GM12878 (cell line): ENCODE measurements around the gene AURKAIP1. TPM values are rescaled to one million over a fixed set of nuclear protein-coding genes. Genes with fewer than 3 reads are reported as not detected.

Source experiments
- ATAC-seq: fragments of 200-7000 bp; cut with Tn5 transposase; 3 replicates; pipeline ENCODE4 v1.9.1; 2020; ENCODE audit warnings: mild to moderate bottlenecking, moderate library complexity
- BruUV-seq: library from RNA; stranded (reverse); fragments of 400-500 nt; replicated peaks from 2 replicates; lab custom pipeline; 2021; lab: Mats Ljungman, UMichigan
- CTCF ChIA-PET: fragments of 300-600 bp; sonication (Branson Sonifier 250); formaldehyde crosslinking; extraction: SDS; loops from one replicate; lab custom pipeline; 2021; ENCODE audit warnings: inconsistent platforms; lab: Yijun Ruan, JAX
- POLR2A ChIA-PET: fragments of 350-600 bp; formaldehyde crosslinking; extraction: SDS; loops from one replicate; lab custom pipeline; 2021; ENCODE audit warnings: inconsistent platforms; lab: Charles Lee
- RAD21 ChIA-PET: fragments of 300-600 bp; sonication (Branson Sonifier 250); formaldehyde crosslinking; loops from one replicate; lab custom pipeline; 2023; ENCODE audit warnings: antibody characterized with exemption; ENCODE audit not compliant: unreplicated experiment; lab: Charles Lee
- SMC1A ChIA-PET: fragments of 300-600 bp; sonication (Branson Sonifier 250); formaldehyde crosslinking; loops from one replicate; lab custom pipeline; 2023; ENCODE audit not compliant: unreplicated experiment, uncharacterized antibody; lab: Charles Lee
- DNase-seq: peaks from one replicate; pipeline ENCODE4 v3.0.0-alpha.2; 2011; ENCODE audit warnings: low read depth, low spot score
- FAIRE-seq: peaks from 3 replicates; lab custom pipeline; 2011; peaks lifted over from hg19 to GRCh38; lab: Jason Lieb, UNC
- H2AFZ ChIP-seq: 2 replicates; pipeline ENCODE4 v1.6.0; 2011; ENCODE audit warnings: low read depth, low read length, control low read depth; ENCODE audit not compliant: control insufficient read depth
- H3K27ac ChIP-seq: 2 replicates; pipeline ENCODE4 v1.5.1; 2011; ENCODE audit warnings: control low read depth; ENCODE audit not compliant: control insufficient read depth, insufficient read depth
- H3K27me3 ChIP-seq, 2 experiments: replicated peaks in 1 of 2; 2 replicates each; pipeline versions ENCODE4 v1.6.0 to v1.6.1; 2011; ENCODE audit warnings: low read length in 1 of 2; ENCODE audit not compliant: control insufficient read depth in 2 of 2, insufficient read depth in 2 of 2
- H3K36me3 ChIP-seq, 2 experiments: 2 replicates each; pipeline ENCODE4 v1.5.1; 2011; ENCODE audit warnings: low read length in 1 of 2; ENCODE audit not compliant: control insufficient read depth in 2 of 2, insufficient read depth in 2 of 2
- H3K4me1 ChIP-seq: 2 replicates; pipeline ENCODE4 v1.6.1; 2011; ENCODE audit warnings: mild to moderate bottlenecking, low read length, moderate library complexity, mixed read lengths; ENCODE audit not compliant: control insufficient read depth, insufficient read depth
- H3K4me2 ChIP-seq: 2 replicates; pipeline ENCODE4 v1.6.0; 2011; ENCODE audit warnings: control low read depth; ENCODE audit not compliant: control insufficient read depth, insufficient read depth
- H3K4me3 ChIP-seq: fragments of 200-600 bp; sonication (generic); 2 replicates; pipeline ENCODE4 v1.5.1; 2016
- H3K79me2 ChIP-seq: 2 replicates; pipeline ENCODE4 v1.6.0; 2011; ENCODE audit warnings: low read length; ENCODE audit not compliant: control insufficient read depth, insufficient read depth
- H3K9ac ChIP-seq: 2 replicates; pipeline ENCODE4 v1.8.0; 2011; ENCODE audit warnings: low read length, control low read depth, mixed read lengths; ENCODE audit not compliant: control insufficient read depth, insufficient read depth
- H3K9me3 ChIP-seq: replicated peaks from 3 replicates; pipeline ENCODE4 v1.5.1; 2011; ENCODE audit warnings: mild to moderate bottlenecking, low read length; ENCODE audit not compliant: control insufficient read depth, insufficient read depth
- H4K20me1 ChIP-seq: 2 replicates; pipeline ENCODE4 v1.6.0; 2011; ENCODE audit not compliant: control insufficient read depth, insufficient read depth
- BCLAF1 ChIP-seq: fragments of 450-650 bp; IDR thresholded peaks from 2 replicates; pipeline ENCODE4 v1.6.1; 2017; ENCODE audit warnings: antibody characterized with exemption, mild to moderate bottlenecking, moderate library complexity
- BHLHE40 ChIP-seq, 2 experiments: fragments of 450-650 bp in 1 of 2; IDR thresholded peaks; 2 replicates each; pipeline ENCODE4 v1.6.1; 2011 to 2017; ENCODE audit warnings: low read depth in 2 of 2, borderline replicate concordance in 1 of 2, improper control_type of control experiment in 1 of 2, low read length in 1 of 2, mild to moderate bottlenecking in 1 of 2
- CHD4 ChIP-seq: fragments of 200-600 bp; sonication (generic); IDR thresholded peaks from 2 replicates; pipeline ENCODE4 v1.6.1; 2016; ENCODE audit warnings: mild to moderate bottlenecking
- GABPA ChIP-seq: IDR thresholded peaks from 2 replicates; pipeline ENCODE4 v1.6.1; 2014; ENCODE audit warnings: antibody characterized with exemption, low read depth, mild to moderate bottlenecking, inconsistent platforms
- MTA2 ChIP-seq: fragments of 450-650 bp; IDR thresholded peaks from 2 replicates; pipeline ENCODE4 v1.6.1; 2016; ENCODE audit warnings: low read depth, mild to moderate bottlenecking, moderate library complexity
- MYC ChIP-seq: IDR thresholded peaks from 2 replicates; pipeline ENCODE4 v1.6.1; 2011; ENCODE audit warnings: mild to moderate bottlenecking, low read length, moderate library complexity, inconsistent platforms; ENCODE audit not compliant: insufficient read depth, insufficient replicate concordance, insufficient read length, severe bottlenecking
- NFYA ChIP-seq: IDR thresholded peaks from 2 replicates; pipeline ENCODE4 v1.6.1; 2011; ENCODE audit warnings: low read depth, mild to moderate bottlenecking, low read length, improper control_type of control experiment, borderline replicate concordance
- NFYB ChIP-seq: IDR thresholded peaks from 2 replicates; pipeline ENCODE4 v1.6.1; 2011; ENCODE audit warnings: low read depth, mild to moderate bottlenecking, low read length, improper control_type of control experiment, moderate library complexity; ENCODE audit not compliant: insufficient read depth
- NR2C2 ChIP-seq: IDR thresholded peaks from 2 replicates; pipeline ENCODE4 v1.6.1; 2011; ENCODE audit warnings: borderline replicate concordance, low read depth; ENCODE audit not compliant: control insufficient read depth, insufficient read length
- NRF1 ChIP-seq: conservative IDR thresholded peaks from 2 replicates; pipeline ENCODE4 v1.6.1; 2011; ENCODE audit warnings: mild to moderate bottlenecking, low read depth, low read length, improper control_type of control experiment
- PKNOX1 ChIP-seq: fragments of 450-650 bp; IDR thresholded peaks from 2 replicates; pipeline ENCODE4 v1.6.1; 2016; ENCODE audit warnings: mild to moderate bottlenecking
- RBBP5 ChIP-seq: fragments of 200-600 bp; sonication (generic); conservative IDR thresholded peaks from 2 replicates; pipeline ENCODE4 v1.6.1; 2016
- SUPT20H ChIP-seq: IDR thresholded peaks from 2 replicates; pipeline ENCODE4 v1.6.1; 2011; ENCODE audit warnings: low read depth, mild to moderate bottlenecking, low read length, moderate library complexity, borderline replicate concordance; ENCODE audit not compliant: control insufficient read depth
- SUZ12 ChIP-seq: fragments of 200-600 bp; sonication (generic); IDR thresholded peaks from one replicate; pipeline ENCODE4 v1.6.1; 2018; ENCODE audit warnings: antibody characterized with exemption, mild to moderate bottlenecking; ENCODE audit not compliant: unreplicated experiment
- YY1 ChIP-seq: IDR thresholded peaks from 2 replicates; pipeline ENCODE4 v1.6.1; 2011; ENCODE audit warnings: low read depth, mild to moderate bottlenecking, low read length
- ZBED1 ChIP-seq: IDR thresholded peaks from 2 replicates; pipeline ENCODE4 v1.6.1; 2016; ENCODE audit warnings: borderline replicate concordance
- ZNF274 ChIP-seq: IDR thresholded peaks from one replicate; pipeline ENCODE4 v1.8.0; 2011; ENCODE audit not compliant: insufficient read length, insufficient read depth
- ZNF384 ChIP-seq: IDR thresholded peaks from 2 replicates; pipeline ENCODE4 v1.6.1; 2012; ENCODE audit warnings: low read depth, mild to moderate bottlenecking, low read length, improper control_type of control experiment, borderline replicate concordance
- ZNF622 ChIP-seq: fragments of 450-650 bp; IDR thresholded peaks from 2 replicates; pipeline ENCODE4 v1.6.1; 2017; ENCODE audit warnings: mild to moderate bottlenecking, inconsistent platforms
- WGBS: methylation state at CpG from one replicate; pipeline ENCODE4 v1.1.6; 2016; ENCODE audit warnings: low lambda C conversion rate; ENCODE audit not compliant: insufficient replicate concordance, insufficient coverage; ENCODE audit errors: missing lambda C conversion rate; 5-methylcytosine and 5-hydroxymethylcytosine counted together
- in situ Hi-C: fragments of 300-500 bp; cut with MboI; formaldehyde crosslinking; loops from 9 replicates; pipeline ENCODE4 v1.14.3; 2018; ENCODE audit warnings: mixed read lengths
- intact Hi-C: fragments of 100-400 bp; cut with micrococcal nuclease; formaldehyde crosslinking; loops from one replicate; pipeline ENCODE4 v1.14.2; 2022; ENCODE audit not compliant: unreplicated experiment
- polyA plus RNA-seq, 11 experiments: library from polyadenylated mRNA; depleted of rRNA in 4 of 11; unstranded in 6 of 11; stranded (reverse) in 5 of 11; fragments of >200 nt; fragmentation: Nextera tagmentation in 4 of 11; fragmentation: Illumina TruSeq in 1 of 11; extraction: Ambion mirVana in 4 of 11; extraction: Trizol in 1 of 11; gene quantifications; 1 replicate in 1 of 11; 2 replicates in 10 of 11; pipeline versions ENCODE4 v1.2.1 to v1.2.3, GENCODE V29; 2011 to 2016; ENCODE audit warnings: inconsistent platforms in 2 of 11, missing spikeins in 2 of 11, low read depth in 1 of 11
- total RNA-seq, 4 experiments: library from RNA; depleted of rRNA in 3 of 4; stranded (reverse); fragments of >200 nt in 3 of 4; fragmentation: Illumina TruSeq in 1 of 4; extraction: Trizol in 1 of 4; gene quantifications; 2 replicates each; pipeline versions ENCODE4 v1.2.1 to v1.2.3, GENCODE V29; 2013 to 2021
- TF ChIP-seq, protein P1 (sequence below): fragments of 450-650 bp; IDR thresholded peaks from 2 replicates; pipeline ENCODE4 v1.6.1; 2016; ENCODE audit warnings: mild to moderate bottlenecking

The AURKAIP1 gene
- total and polyA plus RNA-seq, 10 of the 15 experiments (the other 5 are each of a cell fraction or from before 2014, with no cell fraction given): 6.5 to 366 (median 120) TPM

GRCh38 chr1:1424707-1425106, 49.7 kb upstream of the AURKAIP1 start (continued):
- TF ChIP-seq BCLAF1: no peak
- no peak for TF ChIP-seq MYC
- TF ChIP-seq ZNF622: no peak
- no peak for TF ChIP-seq NFYA
- no peak for TF ChIP-seq MTA2
- no peak for TF ChIP-seq YY1
- TF ChIP-seq, protein P1, sequence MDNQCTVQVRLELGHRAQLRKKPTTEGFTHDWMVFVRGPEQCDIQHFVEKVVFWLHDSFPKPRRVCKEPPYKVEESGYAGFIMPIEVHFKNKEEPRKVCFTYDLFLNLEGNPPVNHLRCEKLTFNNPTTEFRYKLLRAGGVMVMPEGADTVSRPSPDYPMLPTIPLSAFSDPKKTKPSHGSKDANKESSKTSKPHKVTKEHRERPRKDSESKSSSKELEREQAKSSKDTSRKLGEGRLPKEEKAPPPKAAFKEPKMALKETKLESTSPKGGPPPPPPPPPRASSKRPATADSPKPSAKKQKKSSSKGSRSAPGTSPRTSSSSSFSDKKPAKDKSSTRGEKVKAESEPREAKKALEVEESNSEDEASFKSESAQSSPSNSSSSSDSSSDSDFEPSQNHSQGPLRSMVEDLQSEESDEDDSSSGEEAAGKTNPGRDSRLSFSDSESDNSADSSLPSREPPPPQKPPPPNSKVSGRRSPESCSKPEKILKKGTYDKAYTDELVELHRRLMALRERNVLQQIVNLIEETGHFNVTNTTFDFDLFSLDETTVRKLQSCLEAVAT: no peak

DNA sequence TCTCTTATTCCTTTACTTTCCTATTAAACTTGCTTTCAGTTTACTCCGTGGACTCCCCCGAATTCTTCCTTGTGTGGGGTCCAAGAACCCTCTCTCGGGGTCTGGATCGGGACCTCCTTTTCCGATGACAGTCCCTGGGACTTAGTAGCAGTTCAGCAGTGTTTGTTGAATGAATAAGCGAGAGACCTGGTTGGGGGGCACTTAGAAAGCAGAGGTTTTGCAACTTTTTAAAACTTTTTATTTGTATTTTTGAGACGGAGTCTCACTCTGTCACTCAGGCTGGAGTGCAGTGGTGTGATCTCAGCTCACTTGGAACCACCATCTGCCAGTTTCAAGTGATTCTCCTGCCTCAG, 48.2 kb upstream of the AURKAIP1 start:
- no peak for ATAC-seq
- Histone ChIP-seq H3K9me3 (no peaks in the 10 kb centered on the region), H4K20me1 (no peaks in the 10 kb centered on the region), H2AFZ (no peak overlapping the region), H3K9ac (no peak overlapping the region), H3K36me3 (no peaks in the 10 kb centered on the region), H3K4me2 (no peak overlapping the region), H3K27me3 (no peaks in the 10 kb centered on the region), H3K4me1 (peaks cover 19% of the 10 kb centered on the region), H3K4me3 (no peak overlapping the region), H3K27ac (no peak overlapping the region), H3K79me2 (no peaks in the 10 kb centered on the region)
- BruUV-seq: no TSS peak
- intact Hi-C loops (no loop called here), in situ Hi-C loops (no loop called here)
- ChIA-PET POLR2A (interaction anchor here (0.9 kb wide), 1 partner anchor 14 kb away, joined by 4 read pairs; no protein-coding TSS in a partner anchor), RAD21 (no interaction called here), CTCF (no interaction called here), SMC1A (no interaction called here)
- WGBS: 83% methylated on average over 7 of the region's 7 CpGs
- FAIRE-seq: no peak
- DNase-seq: no peak
- TF ChIP-seq NFYB (no peak), SUZ12 (no peak), BHLHE40 (IDR thresholded peaks at IDR 0.05; ENCODE audit: borderline replicate concordance in 1 of 2, low read depth in 2 of 2, low read length in 1 of 2) (no peak), CHD4 (no peak), PKNOX1 (no peak), ZNF274 (no peak), GABPA (no peak), ZNF384 (no peak), SUPT20H (no peak), NR2C2 (no peak), RBBP5 (no peak), NRF1 (no peak), ZBED1 (no peak)
